HepG2 (cell line): Measurements from ENCODE around the gene NELFB. TPM values are rescaled to one million over a fixed set of nuclear protein-coding genes. Genes with fewer than 3 reads are reported as not detected.

Experiments used
- ATAC-seq: fragments of 200-7000 bp; cut with Tn5 transposase; 3 replicates; pipeline ENCODE4 v1.9.1; 2020; ENCODE audit warnings: mild to moderate bottlenecking, moderate library complexity
- BruUV-seq: library from RNA; stranded (reverse); fragments of 400-500 nt; replicated peaks from 2 replicates; lab custom pipeline; 2021; lab: Mats Ljungman, UMichigan
- CTCF ChIA-PET: fragments of 300-600 bp; formaldehyde crosslinking; extraction: SDS; loops from one replicate; lab custom pipeline; 2021; ENCODE audit warnings: low total read pairs, inconsistent platforms, low intra/inter-chr PET ratio; lab: Yijun Ruan, JAX
- POLR2A ChIA-PET: fragments of 350-600 bp; sonication (Branson Sonifier 250); formaldehyde crosslinking; loops from one replicate; lab custom pipeline; 2020; ENCODE audit warnings: antibody characterized with exemption, inconsistent platforms; lab: Yijun Ruan, JAX
- DNase-seq: peaks from one replicate; pipeline ENCODE4 v3.0.0-alpha.2; 2015; ENCODE audit warnings: low spot score
- FAIRE-seq: peaks from 3 replicates; lab custom pipeline; 2011; peaks lifted over from hg19 to GRCh38; lab: Jason Lieb, UNC
- H2AFZ ChIP-seq: one replicate; pipeline ENCODE4 v1.6.1; 2011; ENCODE audit warnings: low read length, inconsistent platforms
- H3K27ac ChIP-seq: fragments of 300-600 bp; 3 replicates; pipeline ENCODE4 v1.8.0; 2011; ENCODE audit warnings: mixed run types, mild to moderate bottlenecking, mixed read lengths, low read length, inconsistent platforms; ENCODE audit not compliant: insufficient read depth; ENCODE audit errors: extremely low read length
- H3K27me3 ChIP-seq, 2 experiments: fragments of 200-600 bp in 1 of 2; 2 replicates in 1 of 2; 3 replicates in 1 of 2; pipeline versions ENCODE4 v1.6.0 to v1.8.0; 2011; ENCODE audit warnings: low read length in 2 of 2, mild to moderate bottlenecking in 2 of 2, moderate library complexity in 2 of 2, inconsistent platforms in 1 of 2; ENCODE audit not compliant: insufficient read depth in 2 of 2, control insufficient read depth in 1 of 2
- H3K36me3 ChIP-seq, 2 experiments: fragments of 200-600 bp in 1 of 2; replicated peaks in 1 of 2; 2 replicates in 1 of 2; 3 replicates in 1 of 2; pipeline versions ENCODE4 v1.5.1 to v1.8.0; 2011; ENCODE audit warnings: low read length in 2 of 2, inconsistent platforms in 1 of 2; ENCODE audit not compliant: insufficient read depth in 2 of 2, control insufficient read depth in 1 of 2
- H3K4me1 ChIP-seq: 2 replicates; pipeline ENCODE4 v1.5.1; 2012; ENCODE audit warnings: low read length, inconsistent platforms; ENCODE audit not compliant: insufficient read depth
- H3K4me2 ChIP-seq: 2 replicates; pipeline ENCODE4 v1.6.0; 2011; ENCODE audit warnings: low read depth, low read length, inconsistent platforms
- H3K4me3 ChIP-seq, 3 experiments: fragments of 200-600 bp in 1 of 3; sonication (generic), shearing (Covaris generic) in 1 of 3; replicated peaks in 1 of 3; 2 replicates each; pipeline ENCODE4 v1.5.1; 2011 to 2016; ENCODE audit warnings: low read length in 3 of 3, inconsistent platforms in 2 of 3, low read depth in 2 of 3, mild to moderate bottlenecking in 2 of 3, control low read depth in 1 of 3, mixed read lengths in 1 of 3; ENCODE audit not compliant: insufficient read depth in 1 of 3
- H3K79me2 ChIP-seq: one replicate; pipeline ENCODE4 v1.6.1; 2011; ENCODE audit warnings: low read length, inconsistent platforms; ENCODE audit not compliant: insufficient read depth
- H3K9ac ChIP-seq: 2 replicates; pipeline ENCODE4 v1.6.0; 2011; ENCODE audit warnings: mild to moderate bottlenecking, low read depth, low read length, inconsistent platforms; ENCODE audit not compliant: insufficient read depth
- H3K9me3 ChIP-seq: 2 replicates; pipeline ENCODE4 v1.5.1; 2012; ENCODE audit warnings: mild to moderate bottlenecking, low read length
- H4K20me1 ChIP-seq: 2 replicates; pipeline ENCODE4 v1.6.0; 2011; ENCODE audit warnings: inconsistent platforms, mild to moderate bottlenecking, low read length, moderate library complexity; ENCODE audit not compliant: insufficient read depth
- EEA1 ChIP-seq: sonication (generic); formaldehyde crosslinking; IDR thresholded peaks from 2 replicates; pipeline ENCODE4 v1.5.1; 2020; ENCODE audit warnings: mild to moderate bottlenecking, missing genetic modification reagents, borderline replicate concordance
- ELF1 ChIP-seq: sonication (generic); formaldehyde crosslinking; IDR thresholded peaks from 2 replicates; pipeline ENCODE4 v1.4.0; 2020; ENCODE audit warnings: missing genetic modification reagents
- NFKBIZ ChIP-seq: IDR thresholded peaks from 2 replicates; pipeline ENCODE4 v1.6.1; 2018; ENCODE audit warnings: missing genetic modification reagents, missing compliant biosample characterization
- PTBP1 ChIP-seq: fragments of 200-400 bp; formaldehyde crosslinking; IDR thresholded peaks from 2 replicates; pipeline ENCODE4 v1.6.1; 2018; ENCODE audit warnings: low read length, low read depth; ENCODE audit not compliant: poor library complexity, severe bottlenecking
- SALL1 ChIP-seq: sonication (generic); formaldehyde crosslinking; IDR thresholded peaks from 2 replicates; pipeline ENCODE4 v1.8.0; 2022; ENCODE audit warnings: mild to moderate bottlenecking, missing genetic modification reagents
- STAG1 ChIP-seq: sonication (generic); formaldehyde crosslinking; IDR thresholded peaks from 2 replicates; pipeline ENCODE4 v1.4.0; 2020; ENCODE audit warnings: missing genetic modification reagents
- TRIM24 ChIP-seq: sonication (generic); formaldehyde crosslinking; IDR thresholded peaks from 2 replicates; pipeline ENCODE4 v1.8.0; 2022; ENCODE audit warnings: mild to moderate bottlenecking, missing genetic modification reagents
- ZFX ChIP-seq: sonication (generic); formaldehyde crosslinking; IDR thresholded peaks from 2 replicates; pipeline ENCODE4 v1.4.0; 2020; ENCODE audit warnings: mild to moderate bottlenecking, low read depth, missing genetic modification reagents, moderate library complexity
- ZMYM3 ChIP-seq: sonication (generic); formaldehyde crosslinking; IDR thresholded peaks from 2 replicates; pipeline ENCODE4 v1.5.1; 2020; ENCODE audit warnings: mild to moderate bottlenecking, missing genetic modification reagents
- ZNF138 ChIP-seq: sonication (generic); formaldehyde crosslinking; IDR thresholded peaks from 2 replicates; pipeline ENCODE4 v1.5.0; 2020; ENCODE audit warnings: mild to moderate bottlenecking, low read depth, missing genetic modification reagents
- ZNF282 ChIP-seq: fragments of 450-650 bp; IDR thresholded peaks from 2 replicates; pipeline ENCODE4 v1.6.1; 2018; ENCODE audit not compliant: partially characterized antibody
- ZNF333 ChIP-seq: sonication (generic); formaldehyde crosslinking; IDR thresholded peaks from 2 replicates; pipeline ENCODE4 v1.4.0; 2020; ENCODE audit warnings: mild to moderate bottlenecking, missing genetic modification reagents, borderline replicate concordance
- ZNF354B ChIP-seq: sonication (generic); formaldehyde crosslinking; IDR thresholded peaks from 2 replicates; pipeline ENCODE4 v1.8.0; 2022; ENCODE audit warnings: mild to moderate bottlenecking, missing genetic modification reagents
- ZNF782 ChIP-seq: sonication (generic); formaldehyde crosslinking; IDR thresholded peaks from 2 replicates; pipeline ENCODE4 v1.4.0; 2020; ENCODE audit warnings: missing genetic modification reagents, mild to moderate bottlenecking, borderline replicate concordance
- ZNF788 ChIP-seq: sonication (generic); formaldehyde crosslinking; IDR thresholded peaks from 2 replicates; pipeline ENCODE4 v1.5.0; 2020; ENCODE audit warnings: mild to moderate bottlenecking, missing genetic modification reagents, borderline replicate concordance
- WGBS: methylation state at CpG from one replicate; pipeline ENCODE4 v1.1.6; 2017; ENCODE audit warnings: low lambda C conversion rate; 5-methylcytosine and 5-hydroxymethylcytosine counted together
- in situ Hi-C: cut with HindIII; loops from 2 replicates; pipeline ENCODE4 v1.10.0; 2017; ENCODE audit warnings: low pct_unique_long_range_greater_than_20kb; ENCODE audit not compliant: extremely low pct_ligation_motif_present
- intact Hi-C: fragments of 100-400 bp; cut with micrococcal nuclease; formaldehyde crosslinking; loops from one replicate; pipeline ENCODE4 v1.10.0; 2022; ENCODE audit not compliant: unreplicated experiment
- polyA plus RNA-seq, 8 experiments: library from polyadenylated mRNA; depleted of rRNA in 3 of 8; stranded (reverse) in 7 of 8; unstranded in 1 of 8; fragments of >200 nt; fragmentation: Illumina TruSeq in 4 of 8; extraction: Trizol in 4 of 8; gene quantifications; 2 replicates each; pipeline versions ENCODE4 v1.2.1 to v1.2.3, GENCODE V29; 2011 to 2016; ENCODE audit warnings: low read depth in 4 of 8, missing spikeins in 1 of 8, mixed read lengths in 1 of 8; ENCODE audit not compliant: insufficient read depth in 1 of 8
- total RNA-seq, 5 experiments: library from RNA; depleted of rRNA; stranded (reverse); fragments of >200 nt; fragmentation: Illumina TruSeq; extraction: Trizol; gene quantifications; 2 replicates each; pipeline ENCODE4 v1.2.3, GENCODE V29; 2016; ENCODE audit warnings: low read depth in 1 of 5
- TF ChIP-seq, protein P1 (sequence below): sonication (generic); formaldehyde crosslinking; conservative IDR thresholded peaks from 2 replicates; pipeline ENCODE4 v1.8.0; 2022; ENCODE audit warnings: low read depth, missing genetic modification reagents
- TF ChIP-seq, protein P2 (sequence below): sonication (generic); formaldehyde crosslinking; IDR thresholded peaks from 2 replicates; pipeline ENCODE4 v1.5.1; 2020; ENCODE audit warnings: mild to moderate bottlenecking, missing genetic modification reagents
- TF ChIP-seq, protein P3 (sequence below): IDR thresholded peaks from 2 replicates; pipeline ENCODE4 v1.6.1; 2016; ENCODE audit warnings: low read depth, borderline replicate concordance
- TF ChIP-seq, protein P4 (sequence below): sonication (generic); formaldehyde crosslinking; IDR thresholded peaks from 2 replicates; pipeline ENCODE4 v1.8.1; 2023; ENCODE audit warnings: missing genetic modification reagents, mild to moderate bottlenecking, borderline replicate concordance

The NELFB gene
- total and polyA plus RNA-seq, 2 of the 13 experiments (the other 11 are each of a cell fraction or from before 2014, with no cell fraction given) = 26.5 to 45.8 TPM

DNA sequence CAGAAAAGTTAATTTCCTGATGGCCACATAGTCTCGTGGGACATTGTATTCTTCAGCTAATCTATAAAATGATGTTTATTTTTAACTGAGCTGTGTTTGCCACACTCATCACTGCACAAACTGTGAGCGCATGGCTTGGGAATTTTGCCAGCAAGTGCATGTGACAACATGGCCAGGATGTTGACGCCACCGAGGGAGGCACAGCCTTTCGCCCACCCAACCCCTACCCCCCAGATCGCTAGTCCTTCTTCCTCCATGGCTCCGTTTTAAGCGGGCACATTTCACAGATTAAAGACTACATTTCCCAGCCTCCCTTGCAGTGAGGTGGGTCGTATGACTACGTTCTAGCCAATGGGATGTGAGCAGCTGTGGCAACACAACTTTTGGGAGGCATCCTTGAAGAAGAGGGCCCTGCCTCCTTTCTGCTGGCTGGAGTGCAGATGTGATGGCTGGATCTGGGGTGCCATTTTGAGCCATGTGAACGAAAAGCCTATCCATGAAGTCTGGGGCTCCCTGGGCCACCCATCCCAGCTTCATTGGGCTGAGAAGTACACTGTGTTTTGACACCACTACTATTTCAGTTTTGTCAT lies 39.1 kb downstream of the NELFB start:
- Histone ChIP-seq H3K9ac (peak overlapping the region; percentile 44), H3K4me3 (peak overlapping the region; percentile 47 to 67 (median 55)), H3K9me3 (no peaks in the 10 kb centered on the region), H3K27ac (no peak overlapping the region), H3K4me1 (peaks cover 62% of the 10 kb centered on the region), H2AFZ (peak overlapping the region; percentile 33), H3K4me2 (peak overlapping the region; percentile 80), H3K27me3 (peaks cover 4 to 27% of the 10 kb centered on the region in 2 experiments; a peak in 4 of 5 replicates), H4K20me1 (no peaks in the 10 kb centered on the region), H3K36me3 (no peaks in the 10 kb centered on the region), H3K79me2 (no peaks in the 10 kb centered on the region)
- DNase-seq (peak; percentile 80), FAIRE-seq (peak; percentile 76), ATAC-seq (peak; percentile 70)
- intact Hi-C loops = no loop called here
- ChIA-PET CTCF (no interaction called here), POLR2A (interaction anchor here (1.0 to 1.5 kb wide), 4 partner anchors 8 to 54 kb away, joined by 3 to 11 read pairs (median 5); partner anchors contain the start of genes NRARP, TOR4A and TUBB4B)
- in situ Hi-C loops = loop anchor here (5.0 kb wide), 1 partner anchor 113 kb away; no protein-coding TSS in a partner anchor
- no TSS peak for BruUV-seq
- WGBS = 3% methylated on average over 11 of the region's 11 CpGs
- TF ChIP-seq NFKBIZ (CRISPR knock-in tag) (no peak), TRIM24 (CRISPR knock-in tag) (no peak; the same call in 1 of the 2 replicates), ZNF282 (no peak), ZNF354B (CRISPR knock-in tag) (no peak), ELF1 (0 out of 2 replicates have a peak, but pooled peaks have one; percentile 22), ZNF782 (CRISPR knock-in tag) (no peak), ZFX (CRISPR knock-in tag) (peak; percentile 38; the same call in 1 of the 2 replicates), ZNF333 (CRISPR knock-in tag) (no peak), ZNF138 (CRISPR knock-in tag) (no peak), STAG1 (CRISPR knock-in tag) (no peak), PTBP1 (no peak), ZMYM3 (CRISPR knock-in tag) (peak; percentile 90), ZNF788 (CRISPR knock-in tag) (0 out of 2 replicates have a peak, but pooled peaks have one; percentile 48), EEA1 (CRISPR knock-in tag) (no peak), SALL1 (peak; percentile 52; the same call in 1 of the 2 replicates)
- TF ChIP-seq, protein P1, sequence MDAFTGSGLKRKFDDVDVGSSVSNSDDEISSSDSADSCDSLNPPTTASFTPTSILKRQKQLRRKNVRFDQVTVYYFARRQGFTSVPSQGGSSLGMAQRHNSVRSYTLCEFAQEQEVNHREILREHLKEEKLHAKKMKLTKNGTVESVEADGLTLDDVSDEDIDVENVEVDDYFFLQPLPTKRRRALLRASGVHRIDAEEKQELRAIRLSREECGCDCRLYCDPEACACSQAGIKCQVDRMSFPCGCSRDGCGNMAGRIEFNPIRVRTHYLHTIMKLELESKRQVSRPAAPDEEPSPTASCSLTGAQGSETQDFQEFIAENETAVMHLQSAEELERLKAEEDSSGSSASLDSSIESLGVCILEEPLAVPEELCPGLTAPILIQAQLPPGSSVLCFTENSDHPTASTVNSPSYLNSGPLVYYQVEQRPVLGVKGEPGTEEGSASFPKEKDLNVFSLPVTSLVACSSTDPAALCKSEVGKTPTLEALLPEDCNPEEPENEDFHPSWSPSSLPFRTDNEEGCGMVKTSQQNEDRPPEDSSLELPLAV (CRISPR knock-in tag) = no peak
- TF ChIP-seq, protein P2, sequence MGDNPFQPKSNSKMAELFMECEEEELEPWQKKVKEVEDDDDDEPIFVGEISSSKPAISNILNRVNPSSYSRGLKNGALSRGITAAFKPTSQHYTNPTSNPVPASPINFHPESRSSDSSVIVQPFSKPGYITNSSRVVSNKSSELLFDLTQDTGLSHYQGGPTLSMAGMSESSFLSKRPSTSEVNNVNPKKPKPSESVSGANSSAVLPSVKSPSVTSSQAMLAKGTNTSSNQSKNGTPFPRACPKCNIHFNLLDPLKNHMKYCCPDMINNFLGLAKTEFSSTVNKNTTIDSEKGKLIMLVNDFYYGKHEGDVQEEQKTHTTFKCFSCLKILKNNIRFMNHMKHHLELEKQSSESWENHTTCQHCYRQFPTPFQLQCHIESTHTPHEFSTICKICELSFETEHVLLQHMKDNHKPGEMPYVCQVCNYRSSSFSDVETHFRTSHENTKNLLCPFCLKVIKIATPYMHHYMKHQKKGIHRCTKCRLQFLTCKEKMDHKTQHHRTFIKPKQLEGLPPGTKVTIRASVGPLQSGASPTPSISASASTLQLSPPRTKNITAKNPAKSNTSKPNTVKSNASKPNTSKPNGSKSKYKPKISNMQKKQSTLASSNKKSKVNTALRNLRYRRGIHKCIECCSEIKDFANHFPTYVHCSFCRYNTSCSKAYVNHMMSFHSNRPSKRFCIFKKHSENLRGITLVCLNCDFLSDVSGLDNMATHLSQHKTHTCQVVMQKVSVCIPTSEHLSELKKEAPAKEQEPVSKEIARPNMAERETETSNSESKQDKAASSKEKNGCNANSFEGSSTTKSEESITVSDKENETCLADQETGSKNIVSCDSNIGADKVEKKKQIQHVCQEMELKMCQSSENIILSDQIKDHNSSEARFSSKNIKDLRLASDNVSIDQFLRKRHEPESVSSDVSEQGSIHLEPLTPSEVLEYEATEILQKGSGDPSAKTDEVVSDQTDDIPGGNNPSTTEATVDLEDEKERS (CRISPR knock-in tag) = peak; percentile 99
- TF ChIP-seq, protein P3, sequence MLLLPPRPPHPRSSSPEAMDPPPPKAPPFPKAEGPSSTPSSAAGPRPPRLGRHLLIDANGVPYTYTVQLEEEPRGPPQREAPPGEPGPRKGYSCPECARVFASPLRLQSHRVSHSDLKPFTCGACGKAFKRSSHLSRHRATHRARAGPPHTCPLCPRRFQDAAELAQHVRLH = peak; percentile 53; the same call in 1 of the 2 replicates
- TF ChIP-seq, protein P4, sequence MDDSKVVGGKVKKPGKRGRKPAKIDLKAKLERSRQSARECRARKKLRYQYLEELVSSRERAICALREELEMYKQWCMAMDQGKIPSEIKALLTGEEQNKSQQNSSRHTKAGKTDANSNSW (CRISPR knock-in tag) = no peak
